Measurements from ENCODE around the gene MIGA1.

DNA sequence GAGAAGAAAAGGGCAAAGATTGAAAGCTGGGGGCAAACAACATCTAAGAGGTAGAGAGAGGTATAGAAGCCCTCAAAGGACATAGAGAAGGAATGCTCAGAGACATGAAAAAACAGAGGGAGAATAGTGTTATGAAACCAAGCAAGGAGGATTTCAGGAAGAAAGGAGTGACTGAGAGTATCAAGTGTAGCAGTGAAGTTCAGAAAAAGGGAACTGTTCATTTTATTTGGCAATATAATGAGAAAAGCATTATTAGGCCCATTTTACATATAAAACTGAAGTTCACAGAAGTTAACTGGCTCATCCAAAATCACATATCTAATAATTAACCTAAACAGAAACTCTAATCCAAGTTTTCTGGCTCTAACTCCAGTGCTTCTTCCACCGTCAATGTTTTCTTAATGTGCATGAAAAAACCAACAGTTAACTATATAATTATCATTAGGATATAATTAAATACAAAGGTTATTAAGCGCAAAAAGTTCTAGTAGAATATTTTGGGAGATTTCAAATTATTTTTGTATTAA is 126.6 kb downstream of the MIGA1 start:
- TF ChIP-seq, protein P1, sequence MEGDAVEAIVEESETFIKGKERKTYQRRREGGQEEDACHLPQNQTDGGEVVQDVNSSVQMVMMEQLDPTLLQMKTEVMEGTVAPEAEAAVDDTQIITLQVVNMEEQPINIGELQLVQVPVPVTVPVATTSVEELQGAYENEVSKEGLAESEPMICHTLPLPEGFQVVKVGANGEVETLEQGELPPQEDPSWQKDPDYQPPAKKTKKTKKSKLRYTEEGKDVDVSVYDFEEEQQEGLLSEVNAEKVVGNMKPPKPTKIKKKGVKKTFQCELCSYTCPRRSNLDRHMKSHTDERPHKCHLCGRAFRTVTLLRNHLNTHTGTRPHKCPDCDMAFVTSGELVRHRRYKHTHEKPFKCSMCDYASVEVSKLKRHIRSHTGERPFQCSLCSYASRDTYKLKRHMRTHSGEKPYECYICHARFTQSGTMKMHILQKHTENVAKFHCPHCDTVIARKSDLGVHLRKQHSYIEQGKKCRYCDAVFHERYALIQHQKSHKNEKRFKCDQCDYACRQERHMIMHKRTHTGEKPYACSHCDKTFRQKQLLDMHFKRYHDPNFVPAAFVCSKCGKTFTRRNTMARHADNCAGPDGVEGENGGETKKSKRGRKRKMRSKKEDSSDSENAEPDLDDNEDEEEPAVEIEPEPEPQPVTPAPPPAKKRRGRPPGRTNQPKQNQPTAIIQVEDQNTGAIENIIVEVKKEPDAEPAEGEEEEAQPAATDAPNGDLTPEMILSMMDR (IDR thresholded peaks at IDR 0.05; ENCODE audit: low read depth, low read length, poor library complexity, severe bottlenecking), result no peak
- TF ChIP-seq EZH2phosphoT487 (IDR thresholded peaks at IDR 0.05; ENCODE audit: borderline replicate concordance, low read length), result no peak
